Measurements from ENCODE around the gene CCND2. TPM values are rescaled to one million over a fixed set of nuclear protein-coding genes. Genes with fewer than 3 reads are reported as not detected.
"Not testable (repeated sequence)": the region's sequence is repeated elsewhere in the genome, so short reads cannot be mapped to it uniquely, and the experiment has no call there.

CCND2 gene
- total RNA-seq, 1 donor from 2014 or later = 607 TPM

DNA sequence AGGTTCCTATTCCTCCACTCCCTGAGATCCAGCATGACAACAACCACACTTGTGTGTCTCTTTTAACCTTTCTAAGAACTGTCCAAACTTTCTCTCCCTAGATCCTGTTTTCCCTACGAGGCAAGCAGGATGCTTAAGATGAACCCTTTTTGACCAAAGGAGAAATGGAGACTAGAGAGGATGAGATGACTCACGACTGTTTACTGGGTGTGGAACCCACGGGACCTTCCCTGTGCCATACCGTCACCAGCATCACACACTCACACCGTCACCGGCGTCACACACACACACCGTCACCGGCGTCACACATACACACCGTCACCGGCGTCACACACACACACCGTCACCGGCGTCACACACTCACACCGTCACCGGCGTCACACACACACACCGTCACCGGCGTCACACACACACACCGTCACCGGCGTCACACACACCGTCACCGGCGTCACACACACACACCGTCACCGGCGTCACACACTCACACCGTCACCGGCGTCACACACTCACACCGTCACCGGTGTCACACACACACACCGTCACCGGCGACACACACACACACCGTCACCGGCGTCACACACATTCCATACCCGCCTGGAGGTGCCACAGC lies 30.0 kb upstream of the CCND2 start:
- H3K4me1 Mint-ChIP-seq; DNase-seq; intact Hi-C loops (cut with micrococcal nuclease); H3K4me3 Mint-ChIP-seq; H3K9me3 Mint-ChIP-seq; H3K36me3 Mint-ChIP-seq (ENCODE audit: low read depth); H3K27me3 Mint-ChIP-seq: not testable (repeated sequence)
- peak overlapping the region; percentile 23 for H3K27ac Mint-ChIP-seq

DNA sequence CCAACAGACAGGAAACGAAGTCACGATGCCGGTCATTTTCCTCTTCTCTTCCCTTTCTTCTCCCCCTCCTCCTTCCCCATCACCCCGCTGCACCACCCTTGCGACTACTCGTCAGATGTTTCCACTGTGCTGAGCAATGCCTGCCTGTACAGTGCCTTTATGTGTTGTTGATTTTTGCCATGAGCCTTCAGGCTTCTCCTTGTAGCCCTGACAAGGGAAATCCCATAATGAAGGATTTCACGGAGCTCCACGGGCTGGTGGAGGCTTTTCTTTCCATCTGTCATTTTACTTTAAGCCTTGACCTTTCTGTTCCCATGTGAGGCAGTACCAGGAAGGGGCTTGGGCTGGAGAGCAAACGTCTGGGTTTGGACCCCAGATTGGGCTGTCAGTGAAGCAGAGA lies 28.7 kb upstream of the CCND2 start:
- intact Hi-C loops (cut with micrococcal nuclease) = no loop called here
- H3K27ac Mint-ChIP-seq = no peak overlapping the region
- H3K4me3 Mint-ChIP-seq = no peak overlapping the region
- no peak for DNase-seq
- H3K36me3 Mint-ChIP-seq (ENCODE audit: low read depth) = no peaks in the 10 kb centered on the region
- peaks cover 8% of the 10 kb centered on the region for H3K4me1 Mint-ChIP-seq
- H3K9me3 Mint-ChIP-seq = no peaks in the 10 kb centered on the region
- no peaks in the 10 kb centered on the region for H3K27me3 Mint-ChIP-seq

DNA sequence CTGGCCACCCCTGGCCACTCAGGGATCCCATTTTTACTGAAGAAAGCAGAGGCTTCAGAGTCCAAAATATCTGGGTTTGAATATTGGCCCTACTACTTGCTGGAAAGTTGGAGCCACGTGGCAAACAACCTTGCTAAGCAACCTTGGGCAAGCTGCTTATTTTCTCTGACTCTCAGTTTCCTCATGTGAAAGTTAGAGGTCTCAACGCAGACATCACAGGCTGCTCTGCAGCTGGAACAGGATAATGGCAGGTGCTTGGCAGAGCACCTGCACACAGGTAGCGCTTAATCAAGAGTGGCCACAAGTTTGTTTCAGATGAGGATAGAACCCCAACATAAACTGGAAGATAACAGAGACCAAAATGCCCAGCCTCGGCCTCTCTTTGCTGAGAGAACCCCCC lies 28.1 kb upstream of the CCND2 start:
- intact Hi-C loops (cut with micrococcal nuclease) = no loop called here
- H3K9me3 Mint-ChIP-seq = no peaks in the 10 kb centered on the region
- no peaks in the 10 kb centered on the region for H3K27me3 Mint-ChIP-seq
- no peak overlapping the region for H3K4me3 Mint-ChIP-seq
- no peaks in the 10 kb centered on the region for H3K36me3 Mint-ChIP-seq (ENCODE audit: low read depth)
- H3K4me1 Mint-ChIP-seq = peaks cover 8% of the 10 kb centered on the region
- H3K27ac Mint-ChIP-seq = peak overlapping the region; percentile 38
- no peak for DNase-seq

DNA sequence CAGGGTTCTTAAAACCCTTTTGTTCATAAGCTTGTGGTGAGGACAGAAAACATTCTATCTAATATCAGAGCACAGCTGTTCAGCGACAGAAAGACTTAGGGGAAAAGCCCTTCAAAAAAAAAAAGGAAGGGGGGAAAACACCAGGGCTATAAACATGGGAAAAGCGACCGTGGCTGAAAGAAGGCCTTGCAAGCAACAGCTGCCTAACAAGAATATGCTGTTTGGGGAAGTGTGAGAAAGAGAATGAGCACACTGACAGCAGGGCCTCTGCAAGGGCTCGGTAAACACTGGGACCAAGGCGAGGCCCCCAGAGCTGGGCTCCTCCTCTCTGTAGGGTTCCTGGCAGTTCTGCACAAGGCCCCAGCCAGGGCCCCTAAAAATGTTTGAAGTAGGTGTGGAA lies 27.4 kb upstream of the CCND2 start:
- intact Hi-C loops (cut with micrococcal nuclease) = no loop called here
- Mint-ChIP-seq H3K4me1 (peaks cover 12% of the 10 kb centered on the region), H3K9me3 (no peaks in the 10 kb centered on the region), H3K27me3 (peaks cover under 1% of the 10 kb centered on the region), H3K4me3 (no peak overlapping the region), H3K36me3 (ENCODE audit: low read depth) (no peaks in the 10 kb centered on the region), H3K27ac (no peak overlapping the region)
- DNase-seq = no peak

DNA sequence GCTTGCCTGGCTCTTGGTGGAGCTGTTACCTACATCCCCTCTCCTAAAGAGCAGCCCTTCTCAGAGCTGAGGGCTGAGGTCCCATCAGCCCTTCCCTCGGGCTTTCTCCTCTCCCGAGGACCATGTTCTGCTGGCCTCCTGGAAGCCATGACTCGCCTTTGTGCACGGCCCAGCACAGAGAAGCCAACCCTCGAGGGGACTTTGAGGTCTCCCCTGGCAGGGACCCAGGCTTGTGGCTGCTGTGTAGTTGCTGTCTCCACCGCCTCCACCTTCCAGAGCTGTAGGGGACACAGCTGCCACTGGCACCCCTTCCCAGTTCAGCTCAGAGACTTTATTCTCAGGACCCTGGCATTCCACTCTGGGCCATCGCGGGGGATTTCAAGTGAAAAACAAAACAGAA lies 22.9 kb upstream of the CCND2 start:
- Mint-ChIP-seq H3K4me1 (peaks cover 11% of the 10 kb centered on the region), H3K36me3 (ENCODE audit: low read depth) (no peaks in the 10 kb centered on the region), H3K27me3 (peaks cover 9% of the 10 kb centered on the region), H3K9me3 (no peaks in the 10 kb centered on the region), H3K27ac (no peak overlapping the region), H3K4me3 (no peak overlapping the region)
- no peak for DNase-seq
- intact Hi-C loops (cut with micrococcal nuclease) = loop anchor here (2.0 kb wide), 1 partner anchor 18 kb away; no protein-coding TSS in a partner anchor

DNA sequence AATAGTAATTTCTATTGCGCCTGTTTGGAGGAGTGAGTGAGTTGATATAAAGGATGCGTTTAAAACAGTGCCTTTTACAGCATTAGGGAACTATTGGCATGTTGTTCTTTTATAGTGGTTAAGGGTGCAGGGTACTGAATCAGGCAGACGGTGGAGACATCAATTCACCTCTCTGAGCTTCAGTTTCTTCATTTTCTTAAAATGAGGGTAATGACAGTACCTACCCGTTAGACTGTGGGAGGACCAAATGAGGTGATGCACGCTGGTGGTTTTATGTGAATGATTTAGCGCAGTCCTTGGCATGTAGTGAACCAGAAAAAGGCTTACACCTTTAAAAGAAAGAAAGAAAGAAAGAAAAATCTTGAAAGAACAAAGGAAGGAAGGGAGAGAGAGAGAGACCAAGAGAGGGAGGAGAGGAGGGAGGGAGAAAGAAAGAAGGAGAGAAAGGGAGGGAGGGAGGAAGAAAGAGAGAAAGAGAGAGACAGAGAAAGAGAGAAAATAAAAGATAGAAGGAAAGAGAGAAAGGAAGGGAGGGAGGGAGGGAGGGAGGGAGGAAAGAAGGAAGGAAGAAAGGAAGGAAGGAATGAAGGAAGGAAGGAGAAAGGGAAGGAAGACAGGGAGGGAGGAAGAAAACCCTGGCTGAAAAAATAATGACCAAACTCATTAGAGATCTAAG lies 22.2 kb upstream of the CCND2 start:
- Mint-ChIP-seq H3K27me3 (peaks cover 9% of the 10 kb centered on the region), H3K4me1 (peaks cover 11% of the 10 kb centered on the region), H3K27ac (peak overlapping the region; percentile 13), H3K36me3 (ENCODE audit: low read depth) (no peaks in the 10 kb centered on the region), H3K9me3 (no peaks in the 10 kb centered on the region), H3K4me3 (no peak overlapping the region)
- no peak for DNase-seq
- intact Hi-C loops (cut with micrococcal nuclease) = loop anchor here (2.0 kb wide), 1 partner anchor 17 kb away; no protein-coding TSS in a partner anchor

DNA sequence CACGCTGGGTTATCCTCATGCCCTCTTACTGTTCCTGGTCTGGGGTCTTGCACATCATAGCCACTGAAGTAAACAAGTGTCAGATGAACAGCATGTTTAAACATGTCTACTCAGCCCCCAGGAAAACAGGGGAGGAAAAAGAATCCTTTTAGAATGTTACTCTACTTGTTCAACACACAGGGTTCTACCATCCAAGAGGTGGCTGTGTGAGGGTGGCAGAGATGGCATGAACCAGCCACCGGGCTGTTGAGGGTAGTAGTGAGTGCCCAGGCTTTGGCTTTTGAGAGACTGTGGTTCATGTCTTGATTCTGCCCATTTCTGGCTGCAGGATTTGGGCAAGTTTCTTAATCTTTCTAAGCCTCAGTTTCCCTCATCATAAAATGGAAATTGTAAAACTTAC lies 21.6 kb upstream of the CCND2 start:
- H3K27ac Mint-ChIP-seq = no peak overlapping the region
- H3K9me3 Mint-ChIP-seq = no peaks in the 10 kb centered on the region
- peaks cover 9% of the 10 kb centered on the region for H3K27me3 Mint-ChIP-seq
- no peaks in the 10 kb centered on the region for H3K36me3 Mint-ChIP-seq (ENCODE audit: low read depth)
- no peak overlapping the region for H3K4me3 Mint-ChIP-seq
- peaks cover 14% of the 10 kb centered on the region for H3K4me1 Mint-ChIP-seq
- no peak for DNase-seq
- intact Hi-C loops (cut with micrococcal nuclease) = loop anchor here (2.0 kb wide), 1 partner anchor 17 kb away; no protein-coding TSS in a partner anchor

DNA sequence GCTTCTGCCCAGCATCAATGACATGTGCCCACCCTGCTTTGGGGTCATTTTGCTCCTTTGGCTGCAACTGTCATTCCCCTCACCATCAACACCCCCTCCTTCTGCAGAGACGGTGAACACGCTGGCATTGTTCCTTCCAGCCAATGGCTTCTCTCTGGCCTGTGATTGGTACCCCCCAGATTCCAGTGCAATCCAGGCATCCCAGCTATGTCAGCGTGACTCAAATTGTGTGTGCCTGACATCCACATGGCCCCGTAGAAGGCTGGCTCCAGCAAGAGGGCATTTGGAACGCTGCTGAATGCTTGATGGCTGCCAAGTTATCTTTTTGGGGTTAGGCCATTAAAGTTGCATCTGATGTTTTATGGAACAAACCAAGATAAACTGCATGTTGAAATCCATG lies 21.0 kb upstream of the CCND2 start:
- Mint-ChIP-seq H3K4me1 (peaks cover 17% of the 10 kb centered on the region), H3K4me3 (no peak overlapping the region), H3K27ac (no peak overlapping the region), H3K9me3 (no peaks in the 10 kb centered on the region), H3K27me3 (peaks cover 9% of the 10 kb centered on the region), H3K36me3 (ENCODE audit: low read depth) (no peaks in the 10 kb centered on the region)
- DNase-seq = no peak
- intact Hi-C loops (cut with micrococcal nuclease) = no loop called here

DNA sequence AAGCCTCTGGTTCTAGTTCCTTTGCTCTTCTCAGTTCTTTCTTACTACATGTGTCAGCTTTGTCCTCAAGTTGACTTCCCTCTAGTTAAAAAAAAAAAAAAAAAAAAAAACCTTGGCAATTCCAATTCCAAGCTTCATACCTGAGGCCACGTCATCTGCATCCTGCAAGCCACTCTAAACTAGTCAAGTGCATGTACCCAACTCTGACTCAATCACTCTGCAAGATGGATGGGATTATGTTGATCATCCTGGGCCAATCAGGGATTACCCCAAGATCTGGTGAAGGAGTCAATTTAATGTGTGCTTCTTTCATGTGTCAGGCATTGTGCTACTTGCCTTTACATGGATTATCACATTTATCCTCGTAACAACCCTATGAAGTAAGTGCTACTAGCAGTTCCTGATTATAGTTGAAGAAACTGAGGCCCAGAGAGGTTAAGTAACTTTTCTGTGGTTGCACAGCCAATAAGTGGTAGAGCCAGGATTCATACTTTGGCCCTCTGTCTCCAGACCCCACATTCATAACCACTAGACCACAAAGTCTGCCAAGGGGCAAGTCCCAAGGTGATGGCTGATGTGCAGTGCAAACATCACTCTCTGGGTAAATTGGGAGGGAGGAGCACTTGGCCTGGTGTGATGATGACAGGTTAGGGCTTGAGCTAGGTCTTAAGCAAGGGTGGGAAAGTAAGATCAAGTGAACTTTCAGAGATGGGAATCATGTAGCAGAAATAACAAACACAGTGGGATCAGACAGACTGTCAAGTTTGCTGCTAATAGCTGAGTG lies 17.3 kb upstream of the CCND2 start:
- Mint-ChIP-seq H3K27me3 (peaks cover 11% of the 10 kb centered on the region), H3K4me1 (peaks cover 10% of the 10 kb centered on the region), H3K9me3 (peaks cover 11% of the 10 kb centered on the region), H3K36me3 (ENCODE audit: low read depth) (peaks cover 4% of the 10 kb centered on the region), H3K27ac (no peak overlapping the region), H3K4me3 (no peak overlapping the region)
- DNase-seq = peak; percentile 53
- intact Hi-C loops (cut with micrococcal nuclease) = no loop called here

DNA sequence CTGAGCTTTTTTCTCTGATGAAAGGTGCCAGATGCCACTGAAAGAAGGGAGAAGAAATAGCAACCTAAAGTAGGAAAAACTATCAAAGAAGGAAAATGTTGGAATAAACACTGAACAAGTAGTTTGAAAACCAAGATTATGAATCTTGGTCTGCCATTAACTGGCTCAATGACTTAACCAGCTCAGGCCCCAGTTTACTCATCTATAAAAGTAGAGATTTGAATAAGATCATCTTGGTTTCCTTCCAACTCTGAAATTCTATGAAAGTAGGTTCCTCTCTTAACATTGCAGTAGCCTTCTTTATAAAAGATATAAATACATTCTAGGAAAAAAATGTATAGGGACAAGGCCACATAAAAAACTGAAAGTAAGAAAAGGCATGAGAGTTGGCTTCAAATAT lies 16.1 kb upstream of the CCND2 start:
- Mint-ChIP-seq H3K27ac (no peak overlapping the region), H3K27me3 (peaks cover 12% of the 10 kb centered on the region), H3K9me3 (peaks cover 11% of the 10 kb centered on the region), H3K36me3 (ENCODE audit: low read depth) (peaks cover 7% of the 10 kb centered on the region), H3K4me1 (peaks cover 6% of the 10 kb centered on the region), H3K4me3 (no peak overlapping the region)
- DNase-seq = no peak
- intact Hi-C loops (cut with micrococcal nuclease) = no loop called here

DNA sequence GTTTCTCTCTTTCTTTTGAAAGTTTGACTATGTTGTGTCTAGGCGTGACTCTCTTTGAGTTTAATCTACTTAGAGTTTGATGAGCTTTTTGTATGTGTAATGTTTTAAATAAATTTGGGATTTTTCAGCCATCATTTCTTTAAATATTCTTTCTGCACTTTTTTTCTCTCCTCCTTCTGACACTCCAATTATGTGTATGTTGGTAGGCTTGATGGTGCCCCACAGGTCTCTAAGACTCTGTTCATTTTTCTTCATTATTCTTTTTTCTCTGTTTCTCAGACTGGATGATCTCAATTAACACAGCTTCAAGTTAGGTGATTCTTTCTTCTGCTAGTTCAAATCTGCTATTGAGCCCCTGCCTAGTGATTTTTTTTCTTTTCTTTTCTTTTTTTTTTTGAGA lies 14.5 kb upstream of the CCND2 start:
- Mint-ChIP-seq H3K36me3 (ENCODE audit: low read depth) (peaks cover 7% of the 10 kb centered on the region), H3K27me3 (peaks cover 8% of the 10 kb centered on the region), H3K4me3 (no peak overlapping the region)

DNA sequence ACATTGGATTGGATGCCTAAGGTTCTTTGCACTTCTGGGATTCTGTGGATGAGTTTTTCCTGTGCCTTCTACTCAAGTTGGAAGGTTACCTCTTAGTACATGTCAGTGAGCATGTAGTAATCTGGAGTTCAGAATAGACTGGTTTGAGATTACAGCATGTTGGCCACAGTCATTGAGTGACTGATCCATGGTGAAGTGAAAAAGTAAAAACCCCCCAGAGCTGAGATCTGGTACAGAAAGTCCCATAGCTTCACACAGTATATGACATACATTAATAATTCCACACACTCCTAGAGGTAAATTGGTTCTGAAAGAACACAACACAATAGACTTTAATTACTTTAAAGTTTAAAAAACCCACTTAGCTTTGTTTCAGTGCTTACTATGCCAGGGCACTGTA lies 11.9 kb upstream of the CCND2 start:
- Mint-ChIP-seq H3K4me3 (no peak overlapping the region), H3K27me3 (peaks cover 22% of the 10 kb centered on the region), H3K4me1 (peaks cover 3% of the 10 kb centered on the region), H3K27ac (no peak overlapping the region), H3K36me3 (ENCODE audit: low read depth) (peaks cover 7% of the 10 kb centered on the region), H3K9me3 (peaks cover 11% of the 10 kb centered on the region)
- intact Hi-C loops (cut with micrococcal nuclease) = no loop called here
- DNase-seq = no peak

More for the DNA sequence above, 14.5 kb upstream of the CCND2 start:
- peaks cover 6% of the 10 kb centered on the region for H3K4me1 Mint-ChIP-seq
- DNase-seq = no peak
- H3K27ac Mint-ChIP-seq = no peak overlapping the region
- intact Hi-C loops (cut with micrococcal nuclease) = no loop called here
- peaks cover 11% of the 10 kb centered on the region for H3K9me3 Mint-ChIP-seq

DNA sequence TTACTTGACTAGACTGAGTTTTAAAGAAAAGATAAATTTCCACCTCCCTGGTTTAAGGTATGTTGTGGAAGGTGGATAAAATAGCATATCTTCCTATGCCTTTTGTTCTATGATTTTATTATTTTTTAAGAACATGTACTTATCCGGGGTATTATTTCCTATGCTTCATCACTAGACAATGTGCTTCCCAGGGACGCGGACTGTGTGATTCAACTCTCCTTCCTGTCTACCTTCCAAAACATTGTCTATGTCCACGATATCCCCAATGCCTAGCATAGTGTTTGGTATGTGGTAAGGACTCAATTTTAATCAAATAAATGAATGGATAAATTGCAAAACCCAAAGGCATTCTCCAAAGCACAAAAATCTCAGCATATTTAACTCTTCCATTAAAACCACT lies 8.3 kb upstream of the CCND2 start:
- H3K9me3 Mint-ChIP-seq = no peaks in the 10 kb centered on the region

DNA sequence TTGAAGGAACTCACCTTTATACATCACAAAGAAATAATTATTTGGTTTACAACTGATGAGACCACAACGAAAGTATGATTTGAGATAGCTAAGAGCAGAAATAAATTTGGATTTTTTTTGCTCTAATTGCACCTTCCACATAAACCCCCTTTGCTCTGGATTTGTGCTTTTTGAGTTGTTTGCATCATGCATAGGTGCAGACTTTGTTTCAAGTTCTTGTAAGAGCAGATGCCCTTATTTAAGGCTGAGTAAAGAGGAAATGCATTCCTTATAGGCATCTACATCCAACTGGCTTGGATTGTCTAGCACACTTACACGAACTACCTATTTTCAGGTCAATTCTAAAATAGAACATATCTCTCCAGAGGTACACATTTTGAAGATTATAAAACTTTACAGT lies 6.6 kb upstream of the CCND2 start:
- no peak for DNase-seq
- Mint-ChIP-seq H3K27me3 (peaks cover 21% of the 10 kb centered on the region), H3K9me3 (no peaks in the 10 kb centered on the region), H3K4me3 (no peak overlapping the region), H3K27ac (no peak overlapping the region), H3K4me1 (peaks cover 17% of the 10 kb centered on the region), H3K36me3 (ENCODE audit: low read depth) (peaks cover 2% of the 10 kb centered on the region)
- intact Hi-C loops (cut with micrococcal nuclease) = no loop called here

More for the DNA sequence above, 8.3 kb upstream of the CCND2 start:
- intact Hi-C loops (cut with micrococcal nuclease) = no loop called here
- Mint-ChIP-seq H3K4me3 (no peak overlapping the region), H3K27me3 (peaks cover 27% of the 10 kb centered on the region), H3K27ac (no peak overlapping the region), H3K36me3 (ENCODE audit: low read depth) (peaks cover 3% of the 10 kb centered on the region), H3K4me1 (peaks cover 13% of the 10 kb centered on the region)
- no peak for DNase-seq

Data from activated CD4-positive, alpha-beta T cell treated with anti-CD3 and anti-CD28 coated beads, Interleukin-2, amount 10 ng/mL, durations not matched to agents 24 days and 14 days (primary cell).